HEK293 (cell line): ENCODE results near the gene NHP2.
A peak's percentile ranks its signal among the peaks of the same experiment; 100 is the strongest.
"Not testable (repeated sequence)": the region's sequence is repeated elsewhere in the genome, so short reads cannot be mapped to it uniquely, and the experiment has no call there.

Experiments
- CTCF ChIA-PET: fragments of 350-600 bp; formaldehyde crosslinking; extraction: SDS; loops from one replicate; lab custom pipeline; 2021; ENCODE audit warnings: antibody characterized with exemption; lab: Yijun Ruan, JAX
- POLR2A ChIA-PET: fragments of 300-600 bp; formaldehyde crosslinking; extraction: SDS; loops from one replicate; lab custom pipeline; 2020; ENCODE audit warnings: antibody characterized with exemption, inconsistent platforms; lab: Yijun Ruan, JAX
- H3K27ac ChIP-seq: fragments of 200-500 bp; sonication (Bioruptor generic); 2 replicates; pipeline ENCODE4 v1.5.1; 2014; ENCODE audit warnings: low read depth, low read length, control low read depth, inconsistent platforms; ENCODE audit errors: extremely low read depth
- H3K36me3 ChIP-seq, 2 experiments: fragments of 200-500 bp in 1 of 2; sonication (Bioruptor generic) in 1 of 2; 1 replicate in 1 of 2; 2 replicates in 1 of 2; pipeline ENCODE4 v1.5.1; 2014 to 2017; ENCODE audit warnings: inconsistent platforms in 2 of 2, low read length in 2 of 2; ENCODE audit not compliant: control insufficient read depth in 2 of 2, insufficient read depth in 1 of 2
- H3K4me1 ChIP-seq: fragments of 200-500 bp; sonication (Bioruptor generic); 2 replicates; pipeline ENCODE4 v1.5.1; 2014; ENCODE audit warnings: mild to moderate bottlenecking, low read length, inconsistent platforms; ENCODE audit not compliant: control insufficient read depth, insufficient read depth
- H3K4me3 ChIP-seq: 2 replicates; pipeline ENCODE4 v1.5.1; 2011; ENCODE audit warnings: low read depth, mild to moderate bottlenecking, control low read depth, low read length, moderate library complexity
- H3K9me3 ChIP-seq: fragments of 200-500 bp; sonication (Bioruptor generic); 2 replicates; pipeline ENCODE4 v1.5.1; 2014; ENCODE audit warnings: low read depth, low read length, inconsistent platforms; ENCODE audit not compliant: control insufficient read depth, insufficient read depth
- KLF1 ChIP-seq: fragments of 450-650 bp; formaldehyde crosslinking; IDR thresholded peaks from 2 replicates; pipeline ENCODE4 v1.5.1; 2016; ENCODE audit warnings: missing biosample characterization, missing genetic modification characterization
- KLF10 ChIP-seq: fragments of 450-650 bp; IDR thresholded peaks from 2 replicates; pipeline ENCODE4 v1.5.1; 2018; ENCODE audit warnings: missing biosample characterization, mild to moderate bottlenecking, missing genetic modification characterization
- SALL2 ChIP-seq: fragments of 450-650 bp; formaldehyde crosslinking; IDR thresholded peaks from 2 replicates; pipeline ENCODE4 v1.5.0; 2017; ENCODE audit warnings: missing biosample characterization, mild to moderate bottlenecking, missing genetic modification characterization, borderline replicate concordance
- YY1 ChIP-seq: fragments of 450-650 bp; formaldehyde crosslinking; IDR thresholded peaks from 2 replicates; pipeline ENCODE4 v1.5.1; 2018; ENCODE audit warnings: missing biosample characterization, missing genetic modification characterization
- ZIC2 ChIP-seq: fragments of 450-650 bp; formaldehyde crosslinking; IDR thresholded peaks from 2 replicates; pipeline ENCODE4 v1.5.1; 2016; ENCODE audit warnings: missing biosample characterization, missing genetic modification characterization
- ZNF16 ChIP-seq: fragments of 450-650 bp; formaldehyde crosslinking; IDR thresholded peaks from 2 replicates; pipeline ENCODE4 v1.5.1; 2016; ENCODE audit warnings: low read depth, missing biosample characterization, missing genetic modification characterization
- ZNF23 ChIP-seq: fragments of 450-650 bp; formaldehyde crosslinking; IDR thresholded peaks from 2 replicates; pipeline ENCODE4 v1.5.1; 2016; ENCODE audit warnings: missing biosample characterization, missing genetic modification characterization, borderline replicate concordance
- ZNF311 ChIP-seq: fragments of 450-650 bp; formaldehyde crosslinking; IDR thresholded peaks from 2 replicates; pipeline ENCODE4 v1.5.1; 2017; ENCODE audit warnings: missing biosample characterization, missing genetic modification characterization, borderline replicate concordance
- ZNF362 ChIP-seq: fragments of 450-650 bp; formaldehyde crosslinking; IDR thresholded peaks from 2 replicates; pipeline ENCODE4 v1.5.1; 2016; ENCODE audit warnings: missing biosample characterization, missing genetic modification characterization
- ZNF600 ChIP-seq: fragments of 450-650 bp; formaldehyde crosslinking; IDR thresholded peaks from 2 replicates; pipeline ENCODE4 v1.5.1; 2016; ENCODE audit warnings: missing biosample characterization, missing genetic modification characterization
- ZSCAN5A ChIP-seq: fragments of 450-650 bp; formaldehyde crosslinking; IDR thresholded peaks from 2 replicates; pipeline ENCODE4 v1.5.1; 2016; ENCODE audit warnings: missing biosample characterization, missing genetic modification characterization

NHP2 gene

GRCh38 chr5:178198706-178199105 lies 45.0 kb upstream of the NHP2 start (continued):
- TF ChIP-seq ZSCAN5A (tag by site-specific recombination): no peak
- no peak for TF ChIP-seq ZNF362 (tag by site-specific recombination)
- no peak for TF ChIP-seq KLF1 (tag by site-specific recombination)

DNA sequence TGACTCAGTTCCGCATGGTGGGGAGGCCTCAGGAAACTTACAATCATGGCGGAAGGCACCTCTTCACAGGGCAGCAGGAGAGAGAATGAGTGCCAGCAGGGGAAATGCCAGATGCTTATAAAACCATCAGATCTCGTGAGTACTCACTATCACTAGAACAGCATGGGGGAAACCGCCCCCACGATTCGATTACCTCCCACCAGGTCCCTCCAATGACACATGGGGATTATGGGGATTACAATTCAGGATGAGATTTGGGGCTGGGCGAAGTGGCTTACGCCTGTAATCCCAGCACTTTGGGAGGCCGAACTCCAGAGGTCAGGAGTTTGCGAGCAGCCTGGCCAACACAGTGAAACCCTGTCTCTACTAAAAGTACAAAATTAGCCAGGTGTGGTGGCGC lies 44.5 kb upstream of the NHP2 start:
- H3K36me3 ChIP-seq, H3K4me3 ChIP-seq, H3K4me1 ChIP-seq, H3K9me3 ChIP-seq, POLR2A ChIA-PET, H3K27ac ChIP-seq: not testable (repeated sequence)
- peak; percentile 38 for TF ChIP-seq ZIC2 (tag by site-specific recombination)
- CTCF ChIA-PET: interaction anchor here (0.6 kb wide), 1 partner anchor 123 kb away, joined by 4 read pairs; no protein-coding TSS in a partner anchor

DNA sequence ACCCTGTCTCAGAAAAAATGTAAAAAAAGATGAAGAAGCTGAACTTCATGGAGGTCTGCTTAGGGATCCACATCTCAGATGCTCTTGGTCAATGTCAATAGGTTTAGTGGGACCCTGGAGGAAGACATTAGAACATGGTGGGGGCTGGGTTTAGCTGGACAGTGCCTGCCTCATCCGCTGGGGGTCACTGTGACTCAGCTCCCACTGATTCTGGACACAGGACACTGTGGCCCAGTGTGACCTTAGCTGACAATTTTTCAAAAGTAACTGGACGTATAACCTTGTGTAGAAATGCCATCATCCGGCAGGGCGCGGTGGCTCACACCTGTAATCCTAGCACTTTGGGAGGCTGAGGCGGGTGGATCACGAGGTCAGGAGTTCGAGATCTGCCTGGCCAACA lies 43.3 kb upstream of the NHP2 start:
- Histone ChIP-seq H3K27ac (no peak overlapping the region), H3K36me3 (no peaks in the 10 kb centered on the region), H3K9me3 (no peaks in the 10 kb centered on the region), H3K4me3 (no peak overlapping the region)
- CTCF ChIA-PET: interaction anchor here (0.5 to 0.9 kb wide), 5 partner anchors 11 to 927 kb away, joined by 3 read pairs; no protein-coding TSS in a partner anchor
- POLR2A ChIA-PET: no interaction called here
- no peak for TF ChIP-seq ZNF311 (tag by site-specific recombination)
- TF ChIP-seq KLF1 (tag by site-specific recombination): no peak
- TF ChIP-seq, all 188 proteins: peak for 0
- H3K4me1 ChIP-seq: no peaks in the 10 kb centered on the region

GRCh38 chr5:178196281-178196812 lies 42.7 kb upstream of the NHP2 start:
- TF ChIP-seq ZNF23 (tag by site-specific recombination) (no peak), ZIC2 (tag by site-specific recombination) (peak; percentile 22; the same call in 1 of the 2 replicates), YY1 (no peak)
- TF ChIP-seq, all 188 proteins: peak for 1
- CTCF ChIA-PET: interaction anchor here (0.5 to 1.2 kb wide), 3 partner anchors 12 to 39 kb away, joined by 3 to 4 read pairs (median 3); no protein-coding TSS in a partner anchor
- H3K4me1 ChIP-seq: no peaks in the 10 kb centered on the region
- H3K4me3 ChIP-seq: no peak overlapping the region
- H3K9me3 ChIP-seq: no peaks in the 10 kb centered on the region
- no peaks in the 10 kb centered on the region for H3K36me3 ChIP-seq
- POLR2A ChIA-PET: interaction anchor here (1.4 kb wide), 1 partner anchor 8 kb away, joined by 5 read pairs; the partner anchor contains the start of gene HNRNPAB
- H3K27ac ChIP-seq: no peak overlapping the region

DNA sequence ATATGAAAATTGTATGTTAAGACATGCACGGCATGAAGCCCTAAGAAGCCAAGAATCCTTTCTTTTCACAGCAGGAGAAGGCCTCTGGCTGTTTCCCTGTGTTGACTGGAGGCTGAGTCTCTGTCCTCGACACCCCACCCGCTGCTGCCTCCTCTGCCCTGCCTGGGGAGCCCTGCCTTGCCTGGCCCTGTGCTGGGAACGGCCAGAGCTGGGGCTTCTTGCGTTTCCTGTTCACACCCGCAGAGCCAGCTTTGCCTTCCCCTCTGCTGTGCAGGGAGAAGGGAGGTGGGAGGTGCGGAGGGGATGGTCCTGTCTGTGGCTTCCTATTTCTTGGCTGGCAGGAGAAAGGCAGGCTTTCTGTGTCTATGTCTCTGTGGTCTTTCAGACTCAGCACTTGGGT lies 40.3 kb upstream of the NHP2 start:
- no peak overlapping the region for H3K4me3 ChIP-seq
- no peaks in the 10 kb centered on the region for H3K36me3 ChIP-seq
- ChIA-PET CTCF (no interaction called here), POLR2A (no interaction called here)
- no peaks in the 10 kb centered on the region for H3K9me3 ChIP-seq
- H3K4me1 ChIP-seq: no peaks in the 10 kb centered on the region
- no peak overlapping the region for H3K27ac ChIP-seq
- TF ChIP-seq KLF10 (tag by site-specific recombination) (no peak), SALL2 (tag by site-specific recombination) (no peak), ZIC2 (tag by site-specific recombination) (peak; percentile 83), ZNF600 (tag by site-specific recombination) (no peak), ZNF16 (no peak)
